Measurements from ENCODE around the gene TTC28. TPM values are rescaled to one million over a fixed set of nuclear protein-coding genes. Genes with fewer than 3 reads are reported as not detected.
"Not testable (repeated sequence)": the region's sequence is repeated elsewhere in the genome, so short reads cannot be mapped to it uniquely, and the experiment has no call there.

The TTC28 gene
- total RNA-seq, 8 experiments from 2014 or later: 19.2 to 51.4 (median 26.6) TPM

DNA sequence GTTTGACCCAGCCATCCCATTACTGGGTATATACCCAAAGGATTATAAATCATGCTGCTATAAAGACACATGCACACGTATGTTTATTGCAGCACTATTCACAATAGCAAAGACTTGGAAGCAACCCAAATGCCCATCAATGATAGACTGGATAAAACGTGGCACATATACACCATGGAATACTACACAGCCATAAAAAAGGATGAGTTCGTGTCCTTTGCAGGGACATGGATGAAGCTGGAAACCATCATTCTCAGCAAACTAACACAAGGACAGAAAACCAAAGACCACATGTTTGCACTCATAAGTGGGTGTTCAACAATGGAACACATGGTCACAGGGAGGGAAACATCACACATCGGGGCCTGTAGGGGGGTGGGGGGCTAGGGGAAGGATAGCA lies 64.2 kb downstream of the TTC28 start:
- in situ Hi-C loops (cut with MboI; ENCODE audit: low pct_unique_long_range_greater_than_20kb in 2 of 9, low sequenced_read_pairs in 9 of 9, unreplicated experiment in 9 of 9): loop anchor here in 7 of 9 experiments (25.0 kb wide), 4 partner anchors 122 to 422 kb away; partner anchors contain the start of genes CHEK2 (in 1 of the 7) and HSCB (in 1 of the 7)
- 25 to 100% (median 83%) methylated on average over 1 of the region's 4 CpGs; no CpG with 5 or more reads in 7 of the 10 experiments for WGBS, 10 experiments
- ATAC-seq (replicated peaks in 6 of 8); H3K27ac ChIP-seq; H3K4me1 ChIP-seq (replicated peaks in 1 of 2); H3K4me3 ChIP-seq: not testable (repeated sequence)

DNA sequence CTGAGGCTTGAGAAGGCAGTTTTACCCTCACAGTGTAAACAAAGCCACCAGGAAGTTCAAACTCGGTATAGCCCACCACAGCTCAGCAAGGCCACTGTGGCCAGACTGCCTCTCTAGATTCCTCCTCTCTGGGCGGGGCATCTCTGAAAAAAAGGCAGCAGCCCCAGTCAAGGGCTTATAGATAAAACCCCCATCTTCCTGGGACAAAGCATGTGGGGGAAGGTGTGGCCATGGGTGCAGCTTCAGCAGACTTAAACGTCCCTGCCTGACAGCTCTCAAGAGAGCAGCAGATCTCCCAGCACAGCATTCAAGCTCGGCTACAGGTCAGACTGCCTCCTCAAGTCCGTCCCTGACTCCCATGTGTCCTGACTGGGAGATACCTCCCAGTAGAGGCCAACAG lies 69.7 kb downstream of the TTC28 start:
- H3K4me3 ChIP-seq: no peak overlapping the region
- 53 to 82% (median 70%) methylated on average over 1 to 5 of the region's 5 CpGs; no CpG with 5 or more reads in 6 of the 10 experiments for WGBS, 10 experiments
- H3K4me1 ChIP-seq (replicated peaks in 1 of 2): no peaks in the 10 kb centered on the region
- H3K27ac ChIP-seq: no peak overlapping the region
- in situ Hi-C loops (cut with MboI; ENCODE audit: low pct_unique_long_range_greater_than_20kb in 2 of 9, low sequenced_read_pairs in 9 of 9, unreplicated experiment in 9 of 9): loop anchor here in 7 of 9 experiments (10.0 to 25.0 kb wide), 5 partner anchors 127 to 427 kb away; partner anchors contain the start of genes CHEK2 (in 1 of the 7) and HSCB (in 1 of the 7)
- no peak for ATAC-seq (replicated peaks in 6 of 8)

DNA sequence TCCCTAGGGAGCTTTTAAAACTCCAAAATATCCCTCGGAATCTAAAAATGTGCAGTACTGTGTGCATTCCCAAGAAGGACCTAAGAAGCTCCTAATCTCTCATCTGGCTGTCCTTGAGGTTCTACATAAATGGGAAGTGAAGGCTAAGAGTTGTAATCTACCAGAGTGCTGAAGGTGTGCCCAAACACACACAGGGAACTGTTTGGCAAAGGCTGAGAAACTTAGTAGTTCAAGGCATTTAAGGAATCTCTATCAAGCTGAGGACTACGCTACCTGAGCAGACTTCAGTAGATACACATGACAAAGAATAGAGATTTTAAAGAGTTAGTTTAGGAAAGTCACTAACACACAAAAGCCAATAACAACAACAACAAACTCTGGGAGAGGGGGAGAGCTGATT lies 71.1 kb downstream of the TTC28 start:
- in situ Hi-C loops (cut with MboI; ENCODE audit: low pct_unique_long_range_greater_than_20kb in 2 of 9, low sequenced_read_pairs in 9 of 9, unreplicated experiment in 9 of 9): loop anchor here in 7 of 9 experiments (10.0 to 25.0 kb wide), 5 partner anchors 129 to 429 kb away; partner anchors contain the start of genes CHEK2 (in 1 of the 7) and HSCB (in 1 of the 7)
- no peaks in the 10 kb centered on the region for H3K4me1 ChIP-seq (replicated peaks in 1 of 2)
- no peak overlapping the region for H3K4me3 ChIP-seq
- ATAC-seq (replicated peaks in 6 of 8): no peak
- H3K27ac ChIP-seq: no peak overlapping the region
- WGBS, 10 experiments: 60 to 100% (median 90%) methylated on average over 1 to 2 of the region's 2 CpGs; no CpG with 5 or more reads in 3 of the 10 experiments

DNA sequence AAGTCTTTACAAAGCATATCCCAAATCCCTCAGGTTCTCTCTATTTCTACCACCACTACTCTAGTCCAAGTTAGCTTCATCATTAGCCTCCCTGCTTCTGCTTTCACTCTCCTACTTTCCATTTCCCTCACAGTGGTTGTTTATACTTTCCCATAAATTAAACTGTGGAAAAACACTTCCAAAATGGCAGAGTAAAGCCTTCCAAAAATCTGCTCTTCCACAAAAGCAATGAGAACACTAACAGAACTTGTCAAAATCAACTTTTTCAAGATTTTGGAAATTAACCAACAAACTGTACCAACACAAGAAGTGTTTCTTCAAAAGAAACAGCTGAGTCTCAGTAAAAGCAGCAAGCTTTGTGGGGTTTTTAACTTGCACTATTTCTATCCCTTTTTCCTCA lies 71.8 kb downstream of the TTC28 start:
- ATAC-seq (replicated peaks in 6 of 8): no peak
- in situ Hi-C loops (cut with MboI; ENCODE audit: low pct_unique_long_range_greater_than_20kb in 2 of 9, low sequenced_read_pairs in 9 of 9, unreplicated experiment in 9 of 9): loop anchor here in 7 of 9 experiments (10.0 to 25.0 kb wide), 5 partner anchors 130 to 430 kb away; partner anchors contain the start of genes CHEK2 (in 1 of the 7) and HSCB (in 1 of the 7)
- H3K27ac ChIP-seq: no peak overlapping the region
- H3K4me3 ChIP-seq: no peak overlapping the region
- no peaks in the 10 kb centered on the region for H3K4me1 ChIP-seq (replicated peaks in 1 of 2)

DNA sequence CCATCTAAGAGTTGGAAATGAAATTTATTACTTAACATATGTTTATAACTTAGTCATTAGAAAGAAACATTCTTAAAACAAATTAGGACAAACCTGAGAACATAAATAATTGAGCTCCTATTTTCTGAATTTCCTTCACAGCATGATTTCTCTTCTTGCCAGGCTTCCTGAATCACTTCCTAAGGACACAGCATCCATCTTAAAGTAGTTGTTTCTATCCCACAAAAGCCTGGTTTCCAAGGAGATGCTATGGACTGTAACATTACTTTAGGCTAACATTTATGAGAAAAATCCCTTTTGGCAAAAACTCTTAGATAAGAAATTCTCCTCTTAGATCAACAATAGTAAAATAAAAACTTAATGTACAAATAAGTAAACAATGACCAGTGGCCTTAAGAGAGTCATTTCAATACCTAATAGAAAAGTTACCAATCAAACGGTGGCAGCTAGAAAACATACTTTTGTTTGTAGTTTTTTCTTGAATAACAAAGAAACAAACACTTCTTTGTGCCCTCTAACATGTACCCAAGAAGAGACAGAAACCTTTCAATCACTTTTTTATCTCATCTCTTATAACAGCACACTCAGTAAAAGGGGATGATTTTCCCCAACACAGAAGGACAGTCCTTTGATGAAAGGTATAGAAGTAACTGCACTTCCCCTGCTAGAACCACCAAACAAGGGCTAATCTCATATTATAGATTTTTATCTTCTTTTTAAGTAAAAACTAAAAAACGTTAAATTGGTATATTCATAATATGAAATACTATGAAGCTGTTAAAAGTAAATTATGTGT lies 74.5 kb downstream of the TTC28 start:
- WGBS, 10 experiments: 0 to 80% (median 41%) methylated on average over 1 to 2 of the region's 2 CpGs
- Histone ChIP-seq H3K4me1 (replicated peaks in 1 of 2) (peaks cover 0 to 2% of the 10 kb centered on the region in 2 donors), H3K27ac (no peak overlapping the region), H3K4me3 (no peak overlapping the region)
- in situ Hi-C loops (cut with MboI; ENCODE audit: low pct_unique_long_range_greater_than_20kb in 2 of 9, low sequenced_read_pairs in 9 of 9, unreplicated experiment in 9 of 9): loop anchor here in 7 of 9 experiments (10.0 to 25.0 kb wide), 5 partner anchors 132 to 432 kb away; partner anchors contain the start of genes CHEK2 (in 1 of the 7) and HSCB (in 1 of the 7)
- peak in 1 of 8 experiments; percentile 63 for ATAC-seq (replicated peaks in 6 of 8)

DNA sequence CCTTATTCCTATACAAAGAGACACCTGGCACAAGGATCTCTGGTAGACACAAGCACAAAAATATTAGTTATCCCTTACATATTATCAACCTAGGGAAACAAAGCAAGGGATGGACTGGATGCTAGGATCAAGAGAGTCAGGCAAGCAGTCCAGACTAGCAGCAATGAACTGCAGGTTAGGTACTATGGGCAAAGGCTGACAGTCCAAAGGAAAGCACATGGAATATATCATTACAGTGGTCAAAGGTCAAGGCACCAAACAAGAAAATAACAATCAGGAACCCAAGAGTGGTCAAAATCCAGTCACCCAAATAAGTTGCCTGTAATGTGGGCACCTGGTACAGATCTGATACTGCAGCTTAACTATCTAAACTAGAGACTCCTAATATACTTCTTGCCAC lies 77.7 kb downstream of the TTC28 start:
- no peak for ATAC-seq (replicated peaks in 6 of 8)
- in situ Hi-C loops (cut with MboI; ENCODE audit: low pct_unique_long_range_greater_than_20kb in 2 of 9, low sequenced_read_pairs in 9 of 9, unreplicated experiment in 9 of 9): loop anchor here in 7 of 9 experiments (10.0 to 25.0 kb wide), 5 partner anchors 135 to 435 kb away; partner anchors contain the start of genes CHEK2 (in 1 of the 7) and HSCB (in 1 of the 7)
- H3K4me3 ChIP-seq: no peak overlapping the region
- H3K27ac ChIP-seq: no peak overlapping the region
- peaks cover 0 to 2% of the 10 kb centered on the region in 2 donors for H3K4me1 ChIP-seq (replicated peaks in 1 of 2)

DNA sequence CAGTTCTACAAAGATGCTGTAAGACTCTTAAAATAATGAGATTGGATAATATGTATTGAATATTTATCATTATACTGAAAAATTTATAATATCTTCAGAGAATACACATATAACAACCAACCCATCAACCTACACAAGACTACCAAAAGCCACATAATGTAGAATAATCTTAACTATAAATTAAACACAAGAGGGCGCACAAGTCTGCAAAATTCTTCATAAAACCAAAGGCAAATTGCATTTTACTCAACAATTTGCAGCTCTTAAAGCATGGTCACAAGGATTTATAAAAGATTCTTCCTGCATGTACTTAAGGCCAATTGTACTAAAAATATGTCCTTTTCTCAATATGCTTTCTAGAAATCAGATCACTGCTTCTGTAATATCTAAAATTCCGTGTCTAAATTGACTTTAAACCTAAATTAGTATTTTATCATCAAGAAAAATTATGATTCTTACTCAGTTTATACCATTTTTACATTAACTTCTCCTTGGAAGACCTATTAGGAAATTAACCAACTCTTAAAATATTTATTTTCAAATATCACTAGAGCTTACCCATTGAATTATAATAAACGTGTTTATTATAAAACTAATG lies 79.0 kb downstream of the TTC28 start:
- in situ Hi-C loops (cut with MboI; ENCODE audit: low pct_unique_long_range_greater_than_20kb in 2 of 9, low sequenced_read_pairs in 9 of 9, unreplicated experiment in 9 of 9): loop anchor here in 7 of 9 experiments (10.0 to 25.0 kb wide), 5 partner anchors 137 to 437 kb away; partner anchors contain the start of genes CHEK2 (in 1 of the 7) and HSCB (in 1 of the 7)

DNA sequence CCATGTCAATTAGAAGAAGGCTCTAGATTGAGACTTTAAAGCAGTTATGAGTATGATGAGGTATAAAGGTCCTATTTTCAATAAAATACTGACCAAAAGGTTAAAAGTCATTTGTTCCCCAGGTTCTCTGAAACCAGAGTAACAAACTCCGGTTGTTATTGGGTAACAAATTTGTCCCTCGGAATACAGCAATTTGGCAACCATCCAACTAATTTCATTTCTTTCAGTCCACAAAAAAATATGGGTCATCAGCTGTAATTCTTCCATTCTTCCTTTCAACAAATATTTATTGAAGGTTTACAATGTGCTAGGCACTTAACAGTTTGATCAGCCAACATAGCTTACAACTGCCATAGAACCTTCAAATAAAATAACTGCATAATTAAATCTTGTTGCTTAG lies 79.9 kb downstream of the TTC28 start:
- Histone ChIP-seq H3K4me1 (replicated peaks in 1 of 2) (peaks cover 0 to 2% of the 10 kb centered on the region in 2 donors), H3K27ac (no peak overlapping the region), H3K4me3 (no peak overlapping the region)
- no peak for ATAC-seq (replicated peaks in 6 of 8)
- 26 to 92% (median 80%) methylated on average over 1 to 2 of the region's 2 CpGs; no CpG with 5 or more reads in 2 of the 10 experiments for WGBS, 10 experiments
- in situ Hi-C loops (cut with MboI; ENCODE audit: low pct_unique_long_range_greater_than_20kb in 2 of 9, low sequenced_read_pairs in 9 of 9, unreplicated experiment in 9 of 9): loop anchor here (10.0 to 25.0 kb wide), 10 partner anchors 138 to 587 kb away; partner anchors contain the start of genes CHEK2 (in 1 of the 9) and HSCB (in 1 of the 9)

More for the DNA sequence above, 79.0 kb downstream of the TTC28 start:
- H3K27ac ChIP-seq: no peak overlapping the region
- peak in 7 of 8 experiments; percentile 32 to 57 (median 47) for ATAC-seq (replicated peaks in 6 of 8)
- 36 to 100% (median 66%) methylated on average over 1 to 3 of the region's 3 CpGs; no CpG with 5 or more reads in 1 of the 10 experiments for WGBS, 10 experiments
- no peak overlapping the region for H3K4me3 ChIP-seq
- H3K4me1 ChIP-seq (replicated peaks in 1 of 2): peaks cover 0 to 2% of the 10 kb centered on the region in 2 donors

DNA sequence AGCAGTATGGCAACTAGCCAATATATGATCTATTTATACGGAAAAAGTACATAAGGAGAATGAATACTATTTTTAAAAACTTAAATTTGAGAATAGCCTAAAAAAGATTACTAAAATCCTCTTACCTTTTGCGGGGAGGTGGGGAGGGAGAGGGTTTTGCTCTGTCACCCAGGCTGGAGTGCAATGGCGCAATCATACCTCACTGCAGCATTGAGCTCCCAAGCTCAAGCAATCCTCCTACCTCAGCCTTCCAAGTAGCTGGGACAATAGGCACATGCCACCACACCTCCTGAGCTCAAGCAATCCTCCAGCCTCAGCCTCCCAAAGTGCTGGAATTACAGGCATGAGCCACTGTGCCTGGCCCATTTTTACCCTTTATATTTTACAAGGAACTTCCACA lies 82.0 kb downstream of the TTC28 start:
- no peak for ATAC-seq (replicated peaks in 6 of 8)
- no peak overlapping the region for H3K27ac ChIP-seq
- in situ Hi-C loops (cut with MboI; ENCODE audit: low pct_unique_long_range_greater_than_20kb in 2 of 9, low sequenced_read_pairs in 9 of 9, unreplicated experiment in 9 of 9): loop anchor here in 8 of 9 experiments (10.0 to 25.0 kb wide), 5 partner anchors 335 to 585 kb away; no protein-coding TSS in a partner anchor
- H3K4me1 ChIP-seq (replicated peaks in 1 of 2): peaks cover 4 to 5% of the 10 kb centered on the region in 2 donors
- H3K4me3 ChIP-seq: no peak overlapping the region
- WGBS, 10 experiments: 40 to 100% (median 89%) methylated on average over 1 to 3 of the region's 3 CpGs

DNA sequence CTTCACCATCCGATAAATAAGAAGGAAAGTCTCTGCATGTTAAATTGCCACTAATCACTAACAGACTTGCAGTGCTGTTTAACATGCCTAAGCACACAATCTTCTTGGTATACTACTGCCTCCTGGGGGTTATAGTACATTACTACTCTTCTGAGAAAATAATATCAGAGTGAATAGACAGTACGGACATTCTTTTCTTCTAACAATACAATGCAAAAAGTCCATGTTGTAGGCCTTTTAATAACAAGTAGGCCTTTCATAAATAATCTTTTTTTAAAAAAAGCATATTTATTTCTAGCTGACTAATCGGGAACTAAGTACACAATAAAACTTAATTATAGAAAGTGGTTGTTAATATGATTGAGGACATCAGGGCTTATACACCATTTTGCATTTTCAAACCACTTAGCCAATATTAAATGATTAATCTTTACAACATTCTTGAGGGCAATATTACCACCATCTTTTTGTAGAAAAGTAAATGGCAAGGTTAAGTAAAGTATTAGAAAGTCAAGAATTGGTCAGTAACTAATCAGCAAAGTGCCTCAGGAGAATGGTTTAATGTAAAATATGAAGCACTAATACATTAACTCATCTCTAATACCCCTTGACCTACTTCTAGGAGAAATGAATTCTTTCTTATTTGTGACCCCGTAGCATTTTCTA lies 84.7 kb downstream of the TTC28 start:
- no peak overlapping the region for H3K27ac ChIP-seq
- in situ Hi-C loops (cut with MboI; ENCODE audit: low pct_unique_long_range_greater_than_20kb in 2 of 9, low sequenced_read_pairs in 9 of 9, unreplicated experiment in 9 of 9): loop anchor here in 8 of 9 experiments (10.0 to 25.0 kb wide), 5 partner anchors 333 to 583 kb away; no protein-coding TSS in a partner anchor
- no peak overlapping the region for H3K4me3 ChIP-seq
- H3K4me1 ChIP-seq (replicated peaks in 1 of 2): peaks cover 2 to 5% of the 10 kb centered on the region in 2 donors
- 5 to 71% (median 28%) methylated on average over 1 to 4 of the region's 4 CpGs; no CpG with 5 or more reads in 1 of the 10 experiments for WGBS, 10 experiments
- peak; percentile 71 to 99 (median 94) for ATAC-seq (replicated peaks in 6 of 8)

DNA sequence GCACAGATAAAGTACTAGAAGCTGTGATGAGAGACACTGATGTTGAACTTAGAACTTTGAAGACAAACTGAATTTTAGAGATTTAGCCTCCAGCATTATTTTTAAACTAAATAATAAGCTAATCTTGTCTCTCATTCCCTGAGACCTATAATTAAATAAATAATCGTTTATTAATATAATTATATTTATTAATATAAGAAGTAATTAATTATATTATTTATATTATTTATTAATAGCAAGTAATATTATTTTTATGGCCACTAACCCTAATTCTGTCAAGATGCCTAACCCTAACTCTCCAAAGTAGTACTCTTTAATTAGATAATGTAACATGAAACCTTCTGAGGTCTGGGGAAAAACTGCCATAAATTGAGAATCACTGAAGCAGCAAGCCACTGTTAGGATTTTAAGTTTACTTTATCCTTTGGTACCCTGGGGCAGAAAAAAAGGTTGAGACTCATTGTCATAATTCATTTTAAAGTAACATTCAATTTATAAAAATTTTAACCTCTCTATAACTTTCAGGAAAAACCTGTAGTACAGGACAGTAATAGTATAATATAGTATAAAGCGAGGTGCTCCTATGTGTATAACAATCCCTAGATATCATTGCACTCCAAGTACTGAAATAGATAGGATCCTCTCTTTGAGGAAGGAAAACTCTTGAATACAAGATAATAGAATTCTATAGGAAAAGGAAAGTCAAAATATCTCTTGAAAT lies 85.4 kb downstream of the TTC28 start:
- in situ Hi-C loops (cut with MboI; ENCODE audit: low pct_unique_long_range_greater_than_20kb in 2 of 9, low sequenced_read_pairs in 9 of 9, unreplicated experiment in 9 of 9): loop anchor here in 8 of 9 experiments (10.0 to 25.0 kb wide), 5 partner anchors 332 to 582 kb away; no protein-coding TSS in a partner anchor
- no peak overlapping the region for H3K27ac ChIP-seq
- no peak overlapping the region for H3K4me3 ChIP-seq
- peaks cover 2 to 5% of the 10 kb centered on the region in 2 donors for H3K4me1 ChIP-seq (replicated peaks in 1 of 2)
- 0 to 75% (median 50%) methylated on average over 1 to 2 of the region's 2 CpGs for WGBS, 10 experiments
- peak; percentile 23 to 80 (median 48) for ATAC-seq (replicated peaks in 6 of 8)

All from motor neuron (in vitro differentiated cells).